Measurements from ENCODE around the gene UBB.
A peak's percentile ranks its signal among the peaks of the same experiment; 100 is the strongest.
"Not testable (repeated sequence)": the region's sequence is repeated elsewhere in the genome, so short reads cannot be mapped to it uniquely, and the experiment has no call there.

The UBB gene

GRCh38 chr17:16377941-16378341 lies 3.0 kb upstream of the UBB start:
- no peak for DNase-seq

DNA sequence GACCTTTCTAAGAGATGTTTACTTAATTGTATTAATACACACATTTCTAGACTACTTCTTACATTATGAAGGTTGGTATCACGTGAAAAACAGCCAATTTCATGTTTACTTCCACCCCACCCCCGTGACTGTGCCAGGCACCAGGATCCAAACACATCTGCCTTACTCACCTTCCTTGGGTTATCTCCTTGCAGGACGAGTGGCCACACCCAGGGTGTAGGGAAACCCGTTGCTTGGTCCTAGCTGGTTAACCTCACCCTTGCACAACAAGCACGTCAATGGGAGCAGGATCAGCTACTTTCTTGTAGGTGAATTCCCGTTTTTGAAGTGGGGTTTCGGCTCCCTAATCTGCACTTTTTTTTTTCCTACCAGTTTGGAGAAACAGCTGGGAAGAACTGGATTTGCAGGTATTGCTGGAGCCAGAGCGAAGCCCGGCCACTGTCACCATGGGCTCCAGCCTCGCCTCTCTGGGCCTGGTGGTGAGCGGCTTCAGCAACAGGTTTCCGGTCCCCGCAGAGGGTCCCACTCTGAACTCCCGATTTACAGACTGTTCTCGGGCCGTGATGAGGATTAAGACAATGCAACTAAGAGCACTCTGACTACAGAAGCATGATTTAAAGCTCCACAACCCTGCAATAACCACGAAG lies 2.1 kb upstream of the UBB start:
- DNase-seq, result no peak

DNA sequence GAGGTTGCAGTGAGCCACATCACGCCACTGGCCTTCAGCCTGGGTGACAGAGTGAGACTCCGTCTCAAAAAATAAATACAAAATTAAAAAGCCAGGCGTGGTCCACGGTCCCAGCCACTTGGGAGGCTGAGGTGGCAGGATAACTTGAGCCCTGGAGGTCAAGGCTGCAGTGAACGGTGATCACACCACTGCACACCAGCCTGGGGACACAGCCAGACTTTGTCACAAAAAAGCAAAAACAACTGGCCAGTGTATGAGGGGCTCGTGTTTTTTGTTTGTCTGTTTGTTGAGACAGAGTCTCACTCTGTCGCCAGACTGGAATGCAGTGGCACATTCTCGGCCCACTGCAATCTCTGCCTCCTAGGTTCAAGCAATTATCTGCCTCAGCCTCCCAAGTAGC lies 1.2 kb upstream of the UBB start:
- no peak for DNase-seq

- no peak for DNase-seq
Observed at GRCh38 chr17:16381496-16381820, 567 bp downstream of the UBB start.

- DNase-seq, result no peak
Observed at GRCh38 chr17:16383216-16383615, 2.3 kb downstream of the UBB start.

DNA sequence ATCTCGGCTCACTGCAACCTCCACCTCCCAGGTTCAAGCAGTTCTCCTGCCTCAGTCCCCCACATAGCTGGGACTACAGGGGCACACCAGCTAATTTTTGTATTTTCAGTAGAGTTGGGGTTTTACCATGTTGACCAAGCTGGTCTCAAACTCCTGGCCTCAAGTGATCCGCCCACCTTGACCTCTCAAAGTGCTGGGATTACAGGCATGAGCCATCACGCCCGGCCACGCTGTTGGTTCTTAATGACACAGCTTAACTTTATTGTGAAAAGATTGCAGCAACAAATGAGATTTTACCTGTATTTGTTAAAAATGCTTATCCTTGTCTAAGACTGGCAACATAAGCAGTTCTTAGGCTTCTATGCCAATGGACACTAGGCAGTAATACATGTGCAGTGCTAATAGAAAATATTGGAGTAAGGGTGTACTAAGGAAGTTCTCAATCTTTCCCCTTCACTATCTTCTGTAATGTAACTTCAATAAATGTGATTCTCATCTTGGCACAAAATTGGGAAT lies 2.9 kb downstream of the UBB start:
- no peak for DNase-seq

DNA sequence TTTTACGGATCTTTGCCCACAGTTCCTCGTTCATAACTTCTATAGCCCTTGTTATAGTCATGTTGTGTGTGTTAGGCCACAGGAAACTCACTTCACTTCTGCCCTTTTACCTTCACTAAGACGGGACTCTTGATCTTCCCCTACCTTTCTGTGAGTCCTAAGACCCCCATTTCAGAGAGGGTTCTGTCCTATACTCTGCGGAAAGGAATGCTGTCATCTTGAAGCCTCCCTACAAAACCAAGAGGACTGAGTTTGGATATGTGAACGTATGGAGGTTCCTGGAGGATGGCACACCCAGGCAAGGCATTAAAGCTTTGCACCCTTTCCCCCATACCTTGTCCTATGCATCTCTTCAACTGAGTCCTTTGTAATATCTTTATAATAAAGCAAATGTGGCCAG lies 3.7 kb downstream of the UBB start:
- DNase-seq, result no peak

DNA sequence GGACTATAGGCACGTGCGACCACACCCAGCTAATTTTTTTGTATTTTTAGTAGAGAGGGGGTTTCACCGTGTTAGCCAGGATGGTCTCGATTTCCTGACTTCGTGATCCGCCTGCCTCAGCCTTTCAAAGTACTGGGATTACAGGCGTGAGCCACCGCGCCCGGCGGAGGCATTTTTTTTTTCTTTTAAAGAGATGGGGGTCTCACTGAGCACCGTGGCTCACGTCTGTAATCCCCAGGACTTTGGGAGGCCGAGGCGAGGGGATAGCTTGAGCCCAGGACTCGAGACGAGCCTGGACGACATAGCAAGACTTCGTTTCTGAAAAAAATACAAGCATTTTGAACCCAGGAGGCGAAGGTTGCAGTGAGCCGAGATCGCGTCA lies 5.2 kb downstream of the UBB start:
- DNase-seq, result not testable (repeated sequence)

DNA sequence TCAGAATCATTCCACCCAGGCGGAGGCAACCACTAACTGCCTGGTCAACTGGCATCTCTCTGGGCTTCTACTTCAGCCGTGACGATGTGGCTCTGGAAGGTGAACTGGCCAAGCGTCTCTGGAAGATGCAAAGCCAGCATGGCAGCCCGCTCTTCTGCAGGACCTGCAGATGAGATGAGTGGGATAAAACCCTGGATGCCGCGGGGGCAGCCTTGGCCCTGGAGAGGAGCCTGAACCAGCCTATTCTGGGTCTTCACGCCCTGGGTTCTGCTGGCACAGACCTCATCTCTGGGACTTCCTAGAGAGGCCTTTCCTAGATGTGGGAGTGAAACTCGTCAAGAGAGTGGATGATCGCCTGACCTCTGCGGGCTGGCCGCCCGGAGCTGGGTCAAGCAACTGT lies 10.6 kb downstream of the UBB start:
- no peak for DNase-seq

- not testable (repeated sequence) for DNase-seq
Observed at GRCh38 chr17:16392491-16392890, 11.6 kb downstream of the UBB start.

GRCh38 chr17:16395887-16396286 lies 15.0 kb downstream of the UBB start:
- not testable (repeated sequence) for DNase-seq

GRCh38 chr17:16396693-16397092 lies 15.8 kb downstream of the UBB start:
- DNase-seq, result peak; percentile 69

DNA sequence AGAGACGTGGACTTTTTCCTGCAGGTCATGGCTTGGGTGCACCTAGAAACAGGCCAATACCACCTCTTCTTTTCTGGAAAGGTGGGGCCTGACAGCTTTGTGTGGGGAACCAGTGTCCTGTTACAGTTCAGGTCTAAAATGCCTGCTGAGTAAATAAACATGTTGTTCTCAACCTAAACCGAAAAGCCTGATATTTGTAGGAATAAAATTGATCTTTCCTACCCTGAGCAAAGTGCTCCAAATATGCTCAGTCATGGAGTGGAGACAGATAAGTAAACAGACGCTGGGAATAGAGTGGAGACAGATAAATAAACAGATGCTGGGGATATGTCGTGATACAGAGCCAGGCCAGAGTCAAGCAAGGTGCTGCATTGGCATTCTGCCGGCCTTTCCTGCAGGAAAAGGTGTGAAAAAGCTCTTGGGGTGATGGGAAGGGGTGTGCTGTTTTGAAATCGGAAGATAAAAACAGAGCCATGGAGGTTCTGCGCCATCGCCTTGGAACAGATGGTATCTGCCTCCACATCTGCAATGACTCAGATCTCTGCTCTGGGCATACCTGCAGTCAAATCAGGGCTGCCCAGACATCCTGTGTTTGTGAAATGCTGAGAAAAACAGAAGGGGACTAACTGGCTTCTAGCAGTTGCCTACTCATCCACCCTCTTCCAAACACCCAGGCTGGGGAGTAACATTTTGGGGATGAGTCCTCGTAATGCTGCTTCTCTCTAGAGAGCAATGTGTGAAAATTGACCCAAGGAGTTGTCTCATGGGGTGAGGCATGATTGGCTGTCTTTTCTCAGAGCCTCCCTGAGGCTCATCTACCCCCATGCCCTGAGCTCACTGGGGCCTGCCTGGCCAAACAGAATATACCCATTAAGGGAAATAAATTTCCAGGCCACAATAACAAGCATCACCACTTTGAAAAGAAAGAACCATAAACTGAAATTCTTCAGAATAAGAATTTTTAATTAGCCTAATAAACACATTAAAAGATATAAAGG lies 17.7 kb downstream of the UBB start:
- peak; percentile 33 for DNase-seq

GRCh38 chr17:16403847-16404246 lies 23.0 kb downstream of the UBB start:
- DNase-seq, result not testable (repeated sequence)

- no peak for DNase-seq
Observed at GRCh38 chr17:16406742-16407674, 26.1 kb downstream of the UBB start.

- DNase-seq, result peak; percentile 67
Observed at GRCh38 chr17:16407911-16408588, 27.2 kb downstream of the UBB start.

GRCh38 chr17:16415031-16415924 lies 34.4 kb downstream of the UBB start, which contains the start of gene TRPV2:
TRPV2 (plus strand) TSS chr17:16415571; CDS start chr17:16417669, 2,098 bp downstream.
- peak; percentile 65 for DNase-seq

GRCh38 chr17:16417399-16417798 lies 36.5 kb downstream of the UBB start:
- no peak for DNase-seq

DNA sequence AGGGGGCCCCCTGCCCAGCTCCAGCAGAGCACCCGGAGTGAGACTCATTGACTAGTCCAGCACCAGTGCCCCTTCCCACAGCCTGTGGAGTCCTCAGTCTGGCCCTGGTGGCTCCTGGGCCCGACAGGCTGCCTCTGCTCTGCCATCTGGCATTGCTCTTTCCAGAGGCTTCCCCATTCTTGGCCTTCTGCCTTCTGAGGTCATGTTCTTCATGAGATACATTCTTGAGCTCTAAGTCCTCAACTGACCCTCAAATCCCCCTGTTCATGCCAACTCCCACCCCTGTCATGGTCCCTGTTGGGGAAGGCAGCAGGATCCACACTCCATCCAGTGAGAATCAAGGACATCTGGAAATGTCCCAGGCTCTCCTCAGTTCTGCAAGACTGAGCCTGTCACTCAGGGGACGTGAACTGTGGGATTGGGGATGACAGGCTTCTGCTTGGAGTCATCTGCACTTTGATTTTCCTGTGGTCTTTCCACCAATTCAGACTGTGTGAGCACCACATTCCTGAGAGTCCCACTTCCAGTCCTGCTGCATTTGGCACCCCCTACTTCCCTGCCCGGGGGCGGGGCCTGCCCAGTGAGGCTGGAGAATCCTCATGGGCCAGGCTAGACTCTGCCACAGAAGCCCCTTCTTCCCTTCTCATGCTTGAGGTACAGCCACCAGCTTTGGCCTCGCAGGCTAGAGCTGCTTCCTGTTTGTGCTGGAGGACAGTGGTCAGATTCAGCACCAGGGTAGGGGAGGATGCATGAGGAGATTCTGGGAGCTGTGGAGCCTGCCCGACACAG lies 37.2 kb downstream of the UBB start:
- no peak for DNase-seq

DNA sequence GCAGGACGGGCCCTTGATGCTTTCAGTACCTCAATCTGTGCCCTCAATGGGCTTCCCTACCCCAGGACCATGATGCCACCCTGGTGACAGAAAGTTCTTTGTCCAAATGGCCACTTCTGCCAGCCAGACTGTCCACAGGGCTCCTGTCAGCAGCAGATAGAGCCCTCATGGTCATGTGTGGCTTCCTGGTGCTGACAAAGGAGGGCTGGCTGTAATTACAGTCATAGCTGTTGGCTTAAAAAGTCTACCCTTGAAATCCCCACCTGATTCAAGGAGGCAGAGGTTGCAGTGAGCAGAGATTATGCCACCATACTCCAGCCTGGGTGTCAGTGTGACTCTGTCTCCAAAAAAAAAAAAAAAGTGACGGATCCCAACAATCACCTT lies 37.8 kb downstream of the UBB start:
- no peak for DNase-seq
